PC-3 (cell line): ENCODE data around the gene CYTH2. TPM values are rescaled to one million over a fixed set of nuclear protein-coding genes. Genes with fewer than 3 reads are reported as not detected.

Source experiments
- ATAC-seq: fragments of 200-7000 bp; cut with Tn5 transposase; 2 replicates; pipeline ENCODE4 v1.9.1; 2020; ENCODE audit warnings: mild to moderate bottlenecking, moderate library complexity
- BruUV-seq: library from RNA; stranded (reverse); fragments of 400-500 nt; replicated peaks from 2 replicates; lab custom pipeline; 2021; lab: Mats Ljungman, UMichigan
- CTCF ChIA-PET: fragments of 300-600 bp; sonication (Branson Sonifier 250); formaldehyde crosslinking; loops from one replicate; lab custom pipeline; 2022; ENCODE audit warnings: antibody characterized with exemption; lab: Charles Lee
- POLR2A ChIA-PET: fragments of 300-600 bp; sonication (Branson Sonifier 250); formaldehyde crosslinking; loops from one replicate; lab custom pipeline; 2022; ENCODE audit warnings: antibody characterized with exemption; ENCODE audit not compliant: unreplicated experiment; lab: Charles Lee
- DNase-seq: peaks from one replicate; pipeline ENCODE4 v3.0.0-alpha.2; 2015
- H2AFZ ChIP-seq: fragments of 300-600 bp; sonication (generic); 2 replicates; pipeline ENCODE4 v1.6.0; 2016; ENCODE audit warnings: antibody characterized with exemption, low read length
- H3F3A ChIP-seq: fragments of 300-600 bp; sonication (generic); one replicate; pipeline ENCODE4 v1.6.0; 2017; ENCODE audit warnings: antibody characterized with exemption, low read length, control low read depth, mild to moderate bottlenecking; ENCODE audit not compliant: unreplicated experiment
- H3K27ac ChIP-seq: fragments of 300-600 bp; sonication (generic); 2 replicates; pipeline ENCODE4 v1.5.1; 2016; ENCODE audit warnings: mild to moderate bottlenecking, low read length
- H3K27me3 ChIP-seq: fragments of 300-600 bp; sonication (generic); 2 replicates; pipeline ENCODE4 v1.6.1; 2016; ENCODE audit warnings: low read length, mixed read lengths
- H3K36me3 ChIP-seq: fragments of 300-600 bp; sonication (generic); 2 replicates; pipeline ENCODE4 v1.6.1; 2016; ENCODE audit warnings: low read depth, mixed run types, low read length, mixed read lengths
- H3K4me1 ChIP-seq: fragments of 300-600 bp; sonication (generic); 2 replicates; pipeline ENCODE4 v1.5.1; 2016; ENCODE audit warnings: low read length; ENCODE audit not compliant: insufficient read depth
- H3K4me2 ChIP-seq: fragments of 300-600 bp; sonication (generic); 2 replicates; pipeline ENCODE4 v1.6.0; 2016; ENCODE audit warnings: low read length
- H3K4me3 ChIP-seq: fragments of 300-600 bp; sonication (generic); 2 replicates; pipeline ENCODE4 v1.5.1; 2016; ENCODE audit warnings: mild to moderate bottlenecking, low read length, mixed read lengths
- H3K79me2 ChIP-seq: fragments of 300-600 bp; sonication (generic); 2 replicates; pipeline ENCODE4 v1.6.1; 2017; ENCODE audit warnings: low read length, mixed read lengths
- H3K9ac ChIP-seq: fragments of 300-600 bp; sonication (generic); 2 replicates; pipeline ENCODE4 v1.6.0; 2016; ENCODE audit warnings: mild to moderate bottlenecking, low read length
- H3K9me2 ChIP-seq: fragments of 300-600 bp; sonication (generic); replicated peaks from 2 replicates; pipeline ENCODE4 v1.6.1; 2016; ENCODE audit warnings: mixed run types, low read length, mixed read lengths
- H3K9me3 ChIP-seq: fragments of 300-600 bp; sonication (generic); 2 replicates; pipeline ENCODE4 v1.6.1; 2016; ENCODE audit warnings: low read length, mixed read lengths
- H4K20me1 ChIP-seq: fragments of 300-600 bp; sonication (generic); 2 replicates; pipeline ENCODE4 v1.6.1; 2016; ENCODE audit warnings: low read length, mixed read lengths
- EZH2 ChIP-seq: fragments of 300-600 bp; sonication (generic); IDR thresholded peaks from one replicate; pipeline ENCODE4 v1.6.1; 2017; ENCODE audit warnings: antibody characterized with exemption, mild to moderate bottlenecking, low read length; ENCODE audit not compliant: unreplicated experiment
- EZH2phosphoT487 ChIP-seq: fragments of 300-600 bp; sonication (generic); IDR thresholded peaks from 2 replicates; pipeline ENCODE4 v1.6.1; 2018; ENCODE audit warnings: mild to moderate bottlenecking, antibody characterized with exemption, low read length, borderline replicate concordance
- intact Hi-C: fragments of 100-400 bp; cut with micrococcal nuclease; formaldehyde crosslinking; loops from 2 replicates; pipeline ENCODE4 v1.9.0; 2023
- total RNA-seq: library from RNA; depleted of rRNA; stranded (reverse); fragments of >200 nt; gene quantifications from 2 replicates; pipeline ENCODE4 v1.2.3, GENCODE V29; 2014
- TF ChIP-seq, protein P1 (sequence below): fragments of 300-600 bp; sonication (generic); conservative IDR thresholded peaks from 2 replicates; pipeline ENCODE4 v1.5.1; 2017; ENCODE audit warnings: antibody characterized with exemption, low read depth, mild to moderate bottlenecking, low read length

The CYTH2 gene
- total RNA-seq, 1 experiment from 2014 or later: 50.5 TPM

DNA sequence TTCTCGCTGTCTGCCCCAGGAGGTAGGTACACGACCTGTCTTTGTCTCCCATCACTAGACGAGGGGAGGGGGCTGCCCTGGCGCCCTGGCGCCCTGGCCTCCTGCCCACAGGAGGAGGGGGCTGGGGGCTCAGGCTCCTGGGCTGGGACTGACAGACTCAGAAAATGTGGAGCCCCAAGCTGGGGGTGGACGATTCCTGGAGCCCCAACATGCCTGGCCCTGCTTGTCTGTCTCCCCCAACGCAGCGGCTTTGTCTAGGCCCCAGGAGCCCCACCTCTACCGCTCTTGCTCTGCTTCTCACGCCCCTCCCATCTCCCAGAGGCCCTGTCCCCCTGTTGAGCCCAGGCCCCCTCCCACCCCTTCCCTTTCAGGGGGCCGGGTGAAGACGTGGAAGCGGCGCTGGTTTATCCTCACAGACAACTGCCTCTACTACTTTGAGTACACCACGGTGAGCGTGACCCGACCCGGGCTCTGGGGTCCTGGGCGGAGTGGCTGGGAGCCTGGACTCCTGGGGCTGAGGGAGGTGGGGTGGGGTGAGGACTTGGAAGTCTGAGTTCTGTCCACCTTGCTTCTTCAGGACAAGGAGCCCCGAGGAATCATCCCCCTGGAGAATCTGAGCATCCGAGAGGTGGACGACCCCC lies 8.6 kb downstream of the CYTH2 start:
- Histone ChIP-seq H3K9ac (no peak overlapping the region), H3K27me3 (no peaks in the 10 kb centered on the region), H3K4me2 (no peak overlapping the region), H4K20me1 (no peaks in the 10 kb centered on the region), H3K4me3 (no peak overlapping the region), H3K36me3 (peaks cover 17% of the 10 kb centered on the region; the same call in 1 of the 2 replicates), H3F3A (no peaks in the 10 kb centered on the region), H3K9me3 (no peaks in the 10 kb centered on the region), H2AFZ (no peak overlapping the region), H3K79me2 (no peaks in the 10 kb centered on the region), H3K4me1 (no peaks in the 10 kb centered on the region), H3K27ac (no peak overlapping the region), H3K9me2 (no peaks in the 10 kb centered on the region)
- TF ChIP-seq, protein P1, sequence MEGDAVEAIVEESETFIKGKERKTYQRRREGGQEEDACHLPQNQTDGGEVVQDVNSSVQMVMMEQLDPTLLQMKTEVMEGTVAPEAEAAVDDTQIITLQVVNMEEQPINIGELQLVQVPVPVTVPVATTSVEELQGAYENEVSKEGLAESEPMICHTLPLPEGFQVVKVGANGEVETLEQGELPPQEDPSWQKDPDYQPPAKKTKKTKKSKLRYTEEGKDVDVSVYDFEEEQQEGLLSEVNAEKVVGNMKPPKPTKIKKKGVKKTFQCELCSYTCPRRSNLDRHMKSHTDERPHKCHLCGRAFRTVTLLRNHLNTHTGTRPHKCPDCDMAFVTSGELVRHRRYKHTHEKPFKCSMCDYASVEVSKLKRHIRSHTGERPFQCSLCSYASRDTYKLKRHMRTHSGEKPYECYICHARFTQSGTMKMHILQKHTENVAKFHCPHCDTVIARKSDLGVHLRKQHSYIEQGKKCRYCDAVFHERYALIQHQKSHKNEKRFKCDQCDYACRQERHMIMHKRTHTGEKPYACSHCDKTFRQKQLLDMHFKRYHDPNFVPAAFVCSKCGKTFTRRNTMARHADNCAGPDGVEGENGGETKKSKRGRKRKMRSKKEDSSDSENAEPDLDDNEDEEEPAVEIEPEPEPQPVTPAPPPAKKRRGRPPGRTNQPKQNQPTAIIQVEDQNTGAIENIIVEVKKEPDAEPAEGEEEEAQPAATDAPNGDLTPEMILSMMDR: no peak
- TF ChIP-seq EZH2 (no peak), EZH2phosphoT487 (no peak)
- intact Hi-C loops: no loop called here
- ChIA-PET POLR2A (no interaction called here), CTCF (no interaction called here)
- DNase-seq (no peak), ATAC-seq (no peak)
- BruUV-seq: no TSS peak

DNA sequence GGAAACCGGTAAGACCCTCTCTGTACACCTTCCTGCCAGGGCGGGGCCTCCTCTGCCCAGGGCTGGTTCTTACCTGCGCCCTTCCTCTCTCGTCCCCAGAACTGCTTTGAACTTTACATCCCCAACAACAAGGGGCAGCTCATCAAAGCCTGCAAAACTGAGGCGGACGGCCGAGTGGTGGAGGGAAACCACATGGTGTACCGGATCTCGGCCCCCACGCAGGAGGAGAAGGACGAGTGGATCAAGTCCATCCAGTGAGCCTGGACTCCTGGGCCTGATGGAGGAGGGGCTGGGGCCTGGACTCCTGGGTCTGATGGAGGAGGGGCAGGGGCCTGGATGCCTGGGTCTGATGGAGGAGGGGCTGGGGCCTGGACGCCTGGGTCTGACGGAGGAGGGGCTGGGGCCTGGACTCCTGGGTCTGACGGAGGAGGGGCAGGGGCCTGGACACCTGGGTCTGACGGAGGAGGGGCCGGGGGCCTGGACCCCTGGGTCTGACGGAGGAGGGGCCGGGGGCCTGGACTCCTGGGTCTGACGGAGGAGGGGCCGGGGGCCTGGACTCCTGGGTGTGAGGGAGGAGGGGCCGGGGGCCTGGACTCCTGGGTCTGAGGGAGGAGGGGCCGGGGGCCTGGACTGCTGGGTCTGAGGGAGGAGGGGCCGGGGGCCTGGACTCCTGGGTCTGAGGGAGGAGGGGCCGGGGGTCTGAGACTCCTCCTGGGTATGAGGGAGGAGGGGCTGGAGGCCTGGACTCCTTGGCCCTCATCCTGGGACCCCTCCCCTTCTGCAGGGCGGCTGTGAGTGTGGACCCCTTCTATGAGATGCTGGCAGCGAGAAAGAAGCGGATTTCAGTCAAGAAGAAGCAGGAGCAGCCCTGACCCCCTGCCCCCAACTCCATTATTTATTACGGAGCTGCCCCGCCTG lies 9.4 kb downstream of the CYTH2 start:
- Histone ChIP-seq H3K27ac (no peak overlapping the region), H3K4me3 (no peak overlapping the region), H3K36me3 (peaks cover 10% of the 10 kb centered on the region; the same call in 1 of the 2 replicates), H3K9me3 (no peaks in the 10 kb centered on the region), H3K79me2 (no peaks in the 10 kb centered on the region), H3K9me2 (no peaks in the 10 kb centered on the region), H3K4me2 (no peak overlapping the region), H3K27me3 (no peaks in the 10 kb centered on the region), H4K20me1 (no peaks in the 10 kb centered on the region), H3K4me1 (no peaks in the 10 kb centered on the region), H2AFZ (no peak overlapping the region), H3F3A (no peaks in the 10 kb centered on the region), H3K9ac (no peak overlapping the region)
- POLR2A ChIA-PET: no interaction called here
- CTCF ChIA-PET: no interaction called here
- intact Hi-C loops: no loop called here
- no TSS peak for BruUV-seq
- TF ChIP-seq EZH2 (no peak), EZH2phosphoT487 (no peak)
- TF ChIP-seq, protein P1: no peak
- ATAC-seq (no peak), DNase-seq (no peak)

DNA sequence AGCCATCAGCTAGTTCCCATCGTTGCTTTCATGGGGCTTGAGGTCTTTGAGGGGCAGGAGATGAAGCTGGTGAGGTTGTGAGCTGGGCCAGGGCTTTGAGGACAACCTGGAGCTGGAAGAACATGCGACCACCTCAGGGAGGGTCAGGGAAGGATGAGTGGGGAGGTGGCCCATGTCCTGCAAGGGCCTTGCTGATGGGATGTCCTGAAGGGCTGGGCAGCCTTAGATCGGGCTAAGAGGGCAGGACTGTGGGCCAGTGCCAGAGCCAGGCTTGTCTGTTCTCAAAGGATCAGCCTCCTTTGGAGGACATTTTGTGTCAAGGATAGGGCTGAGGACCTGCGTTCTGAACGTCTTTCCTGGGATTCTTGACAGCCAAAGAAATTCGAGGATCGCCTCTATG lies 10.5 kb downstream of the CYTH2 start:
- Histone ChIP-seq H3K4me1 (no peaks in the 10 kb centered on the region), H3K27ac (no peak overlapping the region), H3K9ac (no peak overlapping the region), H4K20me1 (no peaks in the 10 kb centered on the region), H2AFZ (no peak overlapping the region), H3K9me3 (no peaks in the 10 kb centered on the region), H3K9me2 (no peaks in the 10 kb centered on the region), H3K4me2 (no peak overlapping the region), H3K36me3 (peaks cover 5% of the 10 kb centered on the region; the same call in 1 of the 2 replicates), H3F3A (no peaks in the 10 kb centered on the region), H3K79me2 (no peaks in the 10 kb centered on the region), H3K27me3 (no peaks in the 10 kb centered on the region), H3K4me3 (no peak overlapping the region)
- ChIA-PET POLR2A (no interaction called here), CTCF (no interaction called here)
- TSS peak; percentile 2 for BruUV-seq
- ATAC-seq (no peak), DNase-seq (no peak)
- TF ChIP-seq, protein P1: no peak
- no peak for TF ChIP-seq EZH2phosphoT487
- no peak for TF ChIP-seq EZH2
- intact Hi-C loops: no loop called here
